ENCODE results near the gene DBH. TPM values are rescaled to one million over a fixed set of nuclear protein-coding genes. Genes with fewer than 3 reads are reported as not detected.
A peak's percentile ranks its signal among the peaks of the same experiment; 100 is the strongest.

DBH gene
- total and polyA plus RNA-seq, 2 of the 13 experiments (the other 11 are each of a cell fraction or from before 2014, with no cell fraction given) = not detected

DNA sequence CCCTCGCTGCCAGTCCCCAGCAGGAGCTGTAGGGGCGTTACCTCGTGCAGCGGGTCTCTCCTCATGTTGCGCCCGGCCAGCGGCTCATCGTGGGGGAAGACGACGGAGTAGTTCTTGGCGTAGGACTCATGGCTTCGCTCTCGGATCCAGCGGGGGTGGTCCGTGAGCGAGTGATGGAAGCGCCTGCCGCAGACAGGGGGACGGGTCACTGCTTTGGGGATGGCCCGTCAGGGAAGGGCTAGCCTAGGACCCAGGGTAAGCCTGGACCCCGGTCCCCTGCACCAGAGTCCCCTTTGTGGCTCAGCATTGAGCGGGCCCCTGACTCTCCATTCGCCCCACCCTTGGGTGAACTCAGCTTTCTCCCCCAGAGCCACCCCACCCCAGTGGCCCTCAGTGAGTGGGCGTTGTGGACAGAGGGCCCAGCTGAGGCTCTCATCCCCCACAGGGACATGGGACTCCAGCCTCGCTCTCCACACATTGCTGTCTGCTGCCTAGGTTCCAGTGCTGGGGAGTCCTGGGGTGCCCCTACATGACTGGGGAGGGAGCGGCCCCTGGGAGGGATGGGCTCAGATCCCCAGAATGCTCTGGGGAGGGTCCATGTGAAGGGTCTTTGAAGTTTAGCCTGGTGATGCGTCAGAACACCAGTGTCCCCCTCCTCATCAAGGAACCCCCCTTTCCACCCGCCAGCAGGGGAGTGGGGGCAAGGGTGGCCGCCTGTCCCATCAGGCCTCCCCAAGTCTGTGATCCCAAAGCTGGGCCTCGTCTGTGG is 72.3 kb downstream of the DBH start:
- Histone ChIP-seq H4K20me1 (ENCODE audit: insufficient read depth, low read length) (no peaks in the 10 kb centered on the region), H2AFZ (ENCODE audit: low read length) (no peak overlapping the region), H3K36me3 (replicated peaks in 1 of 2; ENCODE audit: control insufficient read depth in 1 of 2, insufficient read depth in 2 of 2, low read length in 2 of 2) (peaks cover 0 to 1% of the 10 kb centered on the region in 2 experiments; a peak in 1 of 5 replicates), H3K4me2 (ENCODE audit: low read depth, low read length) (no peak overlapping the region), H3K27ac (ENCODE audit: extremely low read length, insufficient read depth, low read length) (no peak overlapping the region), H3K4me1 (ENCODE audit: insufficient read depth, low read length) (peaks cover 25% of the 10 kb centered on the region), H3K9me3 (ENCODE audit: low read length) (no peaks in the 10 kb centered on the region), H3K27me3 (ENCODE audit: control insufficient read depth in 1 of 2, insufficient read depth in 2 of 2, low read length in 2 of 2) (no peaks in the 10 kb centered on the region), H3K9ac (ENCODE audit: insufficient read depth, low read depth, low read length) (no peak overlapping the region), H3K79me2 (ENCODE audit: insufficient read depth, low read length) (no peaks in the 10 kb centered on the region), H3K4me3 (replicated peaks in 1 of 3; ENCODE audit: insufficient read depth in 1 of 3, low read depth in 2 of 3, low read length in 3 of 3) (no peak overlapping the region)
- CTCF ChIA-PET (ENCODE audit: low intra/inter-chr PET ratio, low total read pairs) = no interaction called here
- in situ Hi-C loops (cut with HindIII; ENCODE audit: extremely low pct_ligation_motif_present, low pct_unique_long_range_greater_than_20kb) (no loop called here), intact Hi-C loops (cut with micrococcal nuclease; ENCODE audit: unreplicated experiment) (no loop called here)
- ATAC-seq (no peak), DNase-seq (ENCODE audit: low spot score) (no peak), FAIRE-seq (no peak)
- BruUV-seq (replicated peaks) = no TSS peak
- POLR2A ChIA-PET = no interaction called here
- TF ChIP-seq RBFOX2 (IDR thresholded peaks at IDR 0.05; ENCODE audit: low read depth, low read length) = 0 out of 2 replicates have a peak, but pooled peaks have one; percentile 24
- no peak for TF ChIP-seq ZMYM2 (CRISPR knock-in tag; IDR thresholded peaks at IDR 0.05)
- no peak for TF ChIP-seq ZBTB14 (CRISPR knock-in tag; IDR thresholded peaks at IDR 0.05)
- no peak for TF ChIP-seq TAF1 (CRISPR knock-in tag; IDR thresholded peaks at IDR 0.05)
- peak; percentile 53 for TF ChIP-seq AGO2 (optimal IDR thresholded peaks at IDR 0.05; ENCODE audit: low read depth, low read length)
- TF ChIP-seq ZNF572 (CRISPR knock-in tag; IDR thresholded peaks at IDR 0.05) = no peak
- no peak for TF ChIP-seq ZNF160 (CRISPR knock-in tag; IDR thresholded peaks at IDR 0.05)
- 92% methylated on average over 15 of the region's 30 CpGs for WGBS (ENCODE audit: low lambda C conversion rate)

Other genes starting within 250 kb of the DBH start
- 30.4 and 32.9 TPM in 2 replicates for gene REXO4, start 218.4 kb upstream of the DBH start, total RNA-seq (2016; rRNA removed; fragmentation: Illumina TruSeq; extraction: Trizol)
- 18.5 and 20.2 TPM in 2 replicates for gene REXO4, start 218.4 kb upstream of the DBH start, polyA plus RNA-seq (2011; rRNA removed)
- 0.69 and 0.91 TPM in 2 replicates for gene ADAMTS13, start 214.0 kb upstream of the DBH start, total RNA-seq (2016; rRNA removed; fragmentation: Illumina TruSeq; extraction: Trizol)
- 4.5 and 5.0 TPM in 2 replicates for gene ADAMTS13, start 214.0 kb upstream of the DBH start, polyA plus RNA-seq (2011; rRNA removed)
- 8.2 and 13.8 TPM in 2 replicates for gene CACFD1, start 176.4 kb upstream of the DBH start, total RNA-seq (2016; rRNA removed; fragmentation: Illumina TruSeq; extraction: Trizol)
- gene CACFD1, start 176.4 kb upstream of the DBH start, polyA plus RNA-seq (2011; rRNA removed) = 14.6 and 21.3 TPM in 2 replicates
- gene SLC2A6, start 157.3 kb upstream of the DBH start, total RNA-seq (2016; rRNA removed; fragmentation: Illumina TruSeq; extraction: Trizol) = 6.3 and 15.0 TPM in 2 replicates
- gene SLC2A6, start 157.3 kb upstream of the DBH start, polyA plus RNA-seq (2011; rRNA removed) = 4.1 and 9.1 TPM in 2 replicates
- gene MYMK, start 111.4 kb upstream of the DBH start, total RNA-seq (2016; rRNA removed; fragmentation: Illumina TruSeq; extraction: Trizol) = not detected in 2 replicates
- not detected in 2 replicates for gene MYMK, start 111.4 kb upstream of the DBH start, polyA plus RNA-seq (2011; rRNA removed)
- 1.0 and 3.8 TPM in 2 replicates for gene ADAMTSL2, start 101.7 kb upstream of the DBH start, total RNA-seq (2016; rRNA removed; fragmentation: Illumina TruSeq; extraction: Trizol)
- gene ADAMTSL2, start 101.7 kb upstream of the DBH start, polyA plus RNA-seq (2011; rRNA removed) = 1.8 and 1.9 TPM in 2 replicates
- gene FAM163B, start 27.0 kb upstream of the DBH start, total RNA-seq (2016; rRNA removed; fragmentation: Illumina TruSeq; extraction: Trizol) = not detected in 2 replicates
- gene FAM163B, start 27.0 kb upstream of the DBH start, polyA plus RNA-seq (2011; rRNA removed) = not detected in 2 replicates
- gene SARDH, start 102.0 kb downstream of the DBH start, total RNA-seq (2016; rRNA removed; fragmentation: Illumina TruSeq; extraction: Trizol) = 32.5 and 34.9 TPM in 2 replicates
- gene SARDH, start 102.0 kb downstream of the DBH start, polyA plus RNA-seq (2011; rRNA removed) = 11.6 and 15.6 TPM in 2 replicates

Measured in HepG2 (cell line).